HK-2 (cell line): ENCODE results near the gene MIEF2.
"Not testable (repeated sequence)": the region's sequence is repeated elsewhere in the genome, so short reads cannot be mapped to it uniquely, and the experiment has no call there.

Experiments used
- DNase-seq: peaks from one replicate; pipeline ENCODE4 v3.0.0-alpha.2; 2018; ENCODE audit not compliant: unreplicated experiment

The MIEF2 gene

GRCh38 chr17:18281788-18282187 is 21.3 kb downstream of the MIEF2 start:
- DNase-seq, result no peak

- DNase-seq, result no peak
These were observed 24.8 kb downstream of the MIEF2 start for GRCh38 chr17:18285296-18285695.

GRCh38 chr17:18291718-18292540 is 31.5 kb downstream of the MIEF2 start:
- no peak for DNase-seq

GRCh38 chr17:18298061-18298460 is 37.6 kb downstream of the MIEF2 start:
- not testable (repeated sequence) for DNase-seq

GRCh38 chr17:18300725-18301480 is 40.4 kb downstream of the MIEF2 start:
- no peak for DNase-seq

- DNase-seq, result not testable (repeated sequence)
These were observed 42.7 kb downstream of the MIEF2 start for GRCh38 chr17:18303206-18303605.

- DNase-seq, result no peak
These were observed 48.7 kb downstream of the MIEF2 start for GRCh38 chr17:18309202-18309601.

GRCh38 chr17:18314059-18314730 is 53.7 kb downstream of the MIEF2 start:
- DNase-seq, result no peak

GRCh38 chr17:18314731-18315561 is 54.5 kb downstream of the MIEF2 start, which contains the start of the genes SMCR8 and TOP3A:
SMCR8 (plus strand) TSS chr17:18315293; CDS start chr17:18315790, 497 bp downstream.
TOP3A (minus strand) TSS chr17:18314994; CDS start chr17:18314778, 216 bp downstream.
- DNase-seq, result peak; percentile 99

- DNase-seq, result no peak
These were observed 55.1 kb downstream of the MIEF2 start for GRCh38 chr17:18315562-18315922.

- DNase-seq, result no peak
These were observed 55.5 kb downstream of the MIEF2 start for GRCh38 chr17:18315961-18316360.
